GM19193 (cell line): ENCODE data around the gene TRMT61A.

Source experiments
- POLR2A ChIP-seq: IDR thresholded peaks from 4 replicates; pipeline ENCODE4 v1.6.1; 2011; ENCODE audit not compliant: insufficient read depth, insufficient read length; ENCODE audit errors: extremely low read depth

TRMT61A gene

GRCh38 chr14:103517174-103517566 lies 11.8 kb upstream of the TRMT61A start:
- no peak for TF ChIP-seq POLR2A

- TF ChIP-seq POLR2A: no peak
Measured at GRCh38 chr14:103517721-103518421, 11.1 kb upstream of the TRMT61A start.

GRCh38 chr14:103518422-103519042 lies 10.5 kb upstream of the TRMT61A start:
- TF ChIP-seq POLR2A: no peak

GRCh38 chr14:103519043-103519836 lies 9.8 kb upstream of the TRMT61A start:
- no peak for TF ChIP-seq POLR2A

- TF ChIP-seq POLR2A: no peak
Measured at GRCh38 chr14:103519837-103520212, 9.2 kb upstream of the TRMT61A start.

- no peak for TF ChIP-seq POLR2A
Measured at GRCh38 chr14:103520269-103520656, 8.7 kb upstream of the TRMT61A start.

- no peak for TF ChIP-seq POLR2A
Measured at GRCh38 chr14:103520657-103521437, 8.1 kb upstream of the TRMT61A start.

- no peak for TF ChIP-seq POLR2A
Measured at GRCh38 chr14:103521438-103521950, 7.5 kb upstream of the TRMT61A start.

GRCh38 chr14:103521951-103522563 lies 6.9 kb upstream of the TRMT61A start:
- TF ChIP-seq POLR2A: no peak

GRCh38 chr14:103522649-103523574 lies 6.1 kb upstream of the TRMT61A start, which contains the start of gene CKB:
Gene CKB, minus strand, starts transcription at chr14:103522830. Its CDS starts 337 bp downstream, at chr14:103522493.
- no peak for TF ChIP-seq POLR2A

- TF ChIP-seq POLR2A: no peak
Measured at GRCh38 chr14:103523575-103523954, 5.4 kb upstream of the TRMT61A start.

GRCh38 chr14:103524002-103524935 lies 4.7 kb upstream of the TRMT61A start:
- no peak for TF ChIP-seq POLR2A
